Chondrocyte (in vitro differentiated cells): ENCODE results near the gene LYPD6. TPM values are rescaled to one million over a fixed set of nuclear protein-coding genes. Genes with fewer than 3 reads are reported as not detected.

ENCODE experiments used
- DNase-seq: peaks from one replicate; pipeline ENCODE4 v3.0.0; 2021; ENCODE audit warnings: mixed read lengths, low spot score
- H3K27ac Mint-ChIP-seq: one replicate; pipeline ENCODE4 v1.8.0; 2021; ENCODE audit warnings: mild to moderate bottlenecking, moderate library complexity, mixed read lengths; ENCODE audit not compliant: unreplicated experiment
- H3K27me3 Mint-ChIP-seq: 2 replicates; pipeline ENCODE4 v1.8.0; 2021; ENCODE audit warnings: low read depth, mixed read lengths
- H3K36me3 Mint-ChIP-seq: 2 replicates; pipeline ENCODE4 v1.8.0; 2021; ENCODE audit warnings: low read depth, mixed read lengths
- H3K4me1 Mint-ChIP-seq: 2 replicates; pipeline ENCODE4 v1.8.0; 2021; ENCODE audit warnings: low read depth, mild to moderate bottlenecking, mixed read lengths
- H3K4me3 Mint-ChIP-seq: one replicate; pipeline ENCODE4 v1.8.0; 2021; ENCODE audit warnings: mild to moderate bottlenecking, moderate library complexity, mixed read lengths; ENCODE audit not compliant: unreplicated experiment
- H3K9me3 Mint-ChIP-seq: 2 replicates; pipeline ENCODE4 v1.8.0; 2021; ENCODE audit warnings: low read depth, mixed read lengths
- CTCF ChIP-seq: fragments of 200-600 bp; sonication (generic); IDR thresholded peaks from 2 replicates; pipeline ENCODE4 v1.5.0; 2021; ENCODE audit warnings: antibody characterized with exemption, mild to moderate bottlenecking, moderate library complexity
- total RNA-seq: library from RNA; stranded (reverse); gene quantifications from 3 replicates; pipeline ENCODE4 v1.2.1, GENCODE V29; 2021

Gene LYPD6
- total RNA-seq, 1 donor from 2014 or later: 0.57 TPM

GRCh38 chr2:149458502-149458901 lies 128.1 kb downstream of the LYPD6 start:
- Mint-ChIP-seq H3K36me3 (peaks cover 2% of the 10 kb centered on the region), H3K27ac (no peak overlapping the region), H3K27me3 (no peaks in the 10 kb centered on the region), H3K9me3 (peaks cover 25% of the 10 kb centered on the region), H3K4me3 (no peak overlapping the region), H3K4me1 (no peaks in the 10 kb centered on the region)
- no peak for DNase-seq
- no peak for TF ChIP-seq CTCF

GRCh38 chr2:149463328-149464002 lies 133.1 kb downstream of the LYPD6 start:
- H3K27me3 Mint-ChIP-seq: no peaks in the 10 kb centered on the region
- H3K4me3 Mint-ChIP-seq: no peak overlapping the region
- peaks cover 5% of the 10 kb centered on the region for H3K4me1 Mint-ChIP-seq
- no peak for TF ChIP-seq CTCF
- no peak overlapping the region for H3K27ac Mint-ChIP-seq
- DNase-seq: no peak
- H3K9me3 Mint-ChIP-seq: peaks cover 21% of the 10 kb centered on the region
- peaks cover 2% of the 10 kb centered on the region for H3K36me3 Mint-ChIP-seq

DNA sequence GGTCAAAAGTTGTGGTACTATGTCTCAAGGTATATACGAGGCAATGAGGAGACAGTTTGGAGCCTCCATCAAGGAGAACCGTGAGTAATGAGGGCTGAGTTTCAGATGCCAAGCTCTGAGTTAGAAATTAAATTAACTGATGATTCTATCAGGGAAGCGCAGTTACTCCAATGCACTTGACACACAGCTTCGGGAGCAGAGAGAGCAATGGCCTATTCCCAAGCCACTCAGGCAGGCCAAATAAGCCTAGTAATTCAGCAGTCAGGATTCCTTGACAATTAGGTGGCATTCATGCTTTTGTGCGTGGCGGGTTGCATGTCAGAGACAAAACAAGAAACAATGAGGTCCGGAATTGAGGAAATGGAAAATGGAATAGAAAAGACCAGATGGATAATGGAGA lies 134.0 kb downstream of the LYPD6 start:
- TF ChIP-seq CTCF: no peak
- Mint-ChIP-seq H3K4me1 (peaks cover 5% of the 10 kb centered on the region), H3K9me3 (peaks cover 13% of the 10 kb centered on the region), H3K36me3 (no peaks in the 10 kb centered on the region), H3K27me3 (no peaks in the 10 kb centered on the region), H3K27ac (no peak overlapping the region), H3K4me3 (no peak overlapping the region)
- DNase-seq: no peak

DNA sequence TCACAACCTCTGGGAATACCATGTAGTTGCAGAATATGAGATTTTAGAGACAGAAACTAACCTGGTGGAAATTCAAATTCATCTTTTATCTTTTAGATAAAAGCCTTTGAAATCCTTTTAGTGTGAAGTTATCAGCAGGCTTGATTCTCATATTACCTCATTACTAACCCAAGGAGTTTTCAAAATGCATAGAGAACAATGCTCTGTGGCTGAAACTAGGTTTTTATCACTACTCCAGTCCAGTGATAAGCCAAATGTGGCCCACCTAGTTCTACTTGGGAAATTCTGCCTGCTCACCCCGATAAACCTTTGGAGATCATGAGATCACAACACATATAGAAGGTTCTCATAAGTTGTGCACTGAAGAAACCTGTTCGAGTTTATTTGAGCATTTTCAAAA lies 135.5 kb downstream of the LYPD6 start:
- Mint-ChIP-seq H3K9me3 (peaks cover 6% of the 10 kb centered on the region), H3K27ac (no peak overlapping the region), H3K36me3 (no peaks in the 10 kb centered on the region), H3K4me1 (peaks cover 5% of the 10 kb centered on the region), H3K4me3 (no peak overlapping the region), H3K27me3 (no peaks in the 10 kb centered on the region)
- TF ChIP-seq CTCF: no peak
- DNase-seq: no peak

DNA sequence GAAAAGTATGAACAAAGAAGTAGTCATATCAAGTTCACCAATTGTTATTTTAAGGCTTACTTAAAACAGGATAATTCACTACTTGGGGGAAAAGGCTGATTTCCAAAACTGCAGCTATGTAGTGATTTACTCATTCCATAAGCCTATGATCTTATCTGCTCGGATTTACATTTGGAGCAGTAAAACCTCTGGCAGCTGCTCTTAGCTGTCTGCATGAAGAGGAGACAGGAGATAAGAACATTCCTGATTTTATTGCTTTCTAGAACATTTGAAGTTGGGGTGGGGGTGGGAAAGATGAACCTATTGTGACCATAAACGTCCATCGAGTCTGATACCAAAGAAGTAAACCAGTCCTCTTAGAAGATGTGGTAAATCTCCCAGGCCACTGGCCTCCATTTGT lies 136.2 kb downstream of the LYPD6 start:
- peaks cover 5% of the 10 kb centered on the region for H3K4me1 Mint-ChIP-seq
- no peaks in the 10 kb centered on the region for H3K36me3 Mint-ChIP-seq
- H3K9me3 Mint-ChIP-seq: peaks cover 3% of the 10 kb centered on the region
- H3K27me3 Mint-ChIP-seq: no peaks in the 10 kb centered on the region
- H3K27ac Mint-ChIP-seq: no peak overlapping the region
- DNase-seq: no peak
- no peak overlapping the region for H3K4me3 Mint-ChIP-seq
- TF ChIP-seq CTCF: no peak
